H1 (cell line): ENCODE measurements around the gene GABRE.

Experiments used
- BCL11A ChIP-seq, 2 experiments: IDR thresholded peaks; one replicate each; pipeline ENCODE4 v1.6.1; 2011; ENCODE audit warnings: low read depth in 2 of 2, low read length in 2 of 2, mild to moderate bottlenecking in 2 of 2
- CHD1 ChIP-seq: IDR thresholded peaks from 2 replicates; pipeline ENCODE4 v1.6.1; 2012; ENCODE audit warnings: low read depth, low read length, improper control_type of control experiment
- EP300 ChIP-seq, 2 experiments: IDR thresholded peaks; 1 replicate in 1 of 2; 2 replicates in 1 of 2; pipeline ENCODE4 v1.6.1; 2011 to 2012; ENCODE audit warnings: low read depth in 2 of 2, low read length in 2 of 2, mild to moderate bottlenecking in 2 of 2, borderline replicate concordance in 1 of 2, inconsistent platforms in 1 of 2, moderate library complexity in 1 of 2
- JUND ChIP-seq: IDR thresholded peaks from 2 replicates; pipeline ENCODE4 v1.6.1; 2011; ENCODE audit warnings: mild to moderate bottlenecking, improper control_type of control experiment, low read length
- POLR2A ChIP-seq, 2 experiments: IDR thresholded peaks; 1 replicate in 1 of 2; 2 replicates in 1 of 2; pipeline ENCODE4 v1.6.1; 2011; ENCODE audit warnings: low read depth in 2 of 2, low read length in 2 of 2, mild to moderate bottlenecking in 2 of 2; ENCODE audit errors: control extremely low read depth in 1 of 2
- POLR2AphosphoS5 ChIP-seq: IDR thresholded peaks from 2 replicates; pipeline ENCODE4 v1.6.1; 2011; ENCODE audit warnings: low read depth, low read length
- TF ChIP-seq, protein P1 (sequence below): IDR thresholded peaks from 2 replicates; pipeline ENCODE4 v1.6.1; 2011; ENCODE audit warnings: low read depth, mild to moderate bottlenecking, low read length; ENCODE audit not compliant: insufficient read depth
- TF ChIP-seq, protein P2 (sequence below), 3 experiments: IDR thresholded peaks; 1 replicate in 2 of 3; 2 replicates in 1 of 3; pipeline versions ENCODE4 v1.5.1 to v1.6.1; 2011; ENCODE audit warnings: low read length in 3 of 3, mild to moderate bottlenecking in 3 of 3, inconsistent platforms in 2 of 3, low read depth in 1 of 3, moderate library complexity in 1 of 3; ENCODE audit not compliant: insufficient read depth in 1 of 3; ENCODE audit errors: control extremely low read depth in 1 of 3
- TF ChIP-seq, protein P3 (sequence below): IDR thresholded peaks from 2 replicates; pipeline ENCODE4 v1.6.1; 2012; ENCODE audit warnings: low read length, inconsistent platforms
- TF ChIP-seq, protein P4 (sequence below): IDR thresholded peaks from 2 replicates; pipeline ENCODE4 v1.6.1; 2012; ENCODE audit warnings: inconsistent platforms

DNA sequence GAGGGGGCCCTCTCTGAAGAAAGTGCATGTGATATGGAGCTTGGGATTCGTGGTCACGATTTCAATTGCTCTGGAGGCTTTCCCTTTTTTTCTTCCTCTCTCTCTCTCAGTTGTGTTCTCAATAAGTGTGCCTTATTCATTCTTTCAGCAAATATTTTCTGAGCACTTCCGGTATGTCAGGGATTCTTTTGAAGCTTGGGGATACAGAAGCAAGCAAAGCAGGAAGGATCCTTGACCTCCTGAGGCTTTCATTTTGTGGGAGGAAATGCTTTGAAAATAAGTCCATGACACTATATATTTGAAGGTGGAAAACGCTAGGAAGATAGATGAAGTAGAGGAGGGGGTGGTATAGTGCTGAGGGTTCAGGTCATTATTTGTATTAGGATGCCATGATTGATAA, 12.6 kb upstream of the GABRE start:
- TF ChIP-seq, protein P1, sequence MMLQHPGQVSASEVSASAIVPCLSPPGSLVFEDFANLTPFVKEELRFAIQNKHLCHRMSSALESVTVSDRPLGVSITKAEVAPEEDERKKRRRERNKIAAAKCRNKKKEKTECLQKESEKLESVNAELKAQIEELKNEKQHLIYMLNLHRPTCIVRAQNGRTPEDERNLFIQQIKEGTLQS, result no peak
- TF ChIP-seq CHD1 (no peak), EP300 (IDR thresholded peaks at IDR 0.05; ENCODE audit: borderline replicate concordance in 1 of 2, low read depth in 2 of 2, low read length in 2 of 2) (no peak), JUND (no peak), BCL11A (IDR thresholded peaks at IDR 0.05; ENCODE audit: low read depth in 2 of 2, low read length in 2 of 2) (no peak), POLR2AphosphoS5 (no peak), POLR2A (IDR thresholded peaks at IDR 0.05; ENCODE audit: control extremely low read depth in 1 of 2, low read depth in 2 of 2, low read length in 2 of 2) (no peak)
- TF ChIP-seq, protein P2, sequence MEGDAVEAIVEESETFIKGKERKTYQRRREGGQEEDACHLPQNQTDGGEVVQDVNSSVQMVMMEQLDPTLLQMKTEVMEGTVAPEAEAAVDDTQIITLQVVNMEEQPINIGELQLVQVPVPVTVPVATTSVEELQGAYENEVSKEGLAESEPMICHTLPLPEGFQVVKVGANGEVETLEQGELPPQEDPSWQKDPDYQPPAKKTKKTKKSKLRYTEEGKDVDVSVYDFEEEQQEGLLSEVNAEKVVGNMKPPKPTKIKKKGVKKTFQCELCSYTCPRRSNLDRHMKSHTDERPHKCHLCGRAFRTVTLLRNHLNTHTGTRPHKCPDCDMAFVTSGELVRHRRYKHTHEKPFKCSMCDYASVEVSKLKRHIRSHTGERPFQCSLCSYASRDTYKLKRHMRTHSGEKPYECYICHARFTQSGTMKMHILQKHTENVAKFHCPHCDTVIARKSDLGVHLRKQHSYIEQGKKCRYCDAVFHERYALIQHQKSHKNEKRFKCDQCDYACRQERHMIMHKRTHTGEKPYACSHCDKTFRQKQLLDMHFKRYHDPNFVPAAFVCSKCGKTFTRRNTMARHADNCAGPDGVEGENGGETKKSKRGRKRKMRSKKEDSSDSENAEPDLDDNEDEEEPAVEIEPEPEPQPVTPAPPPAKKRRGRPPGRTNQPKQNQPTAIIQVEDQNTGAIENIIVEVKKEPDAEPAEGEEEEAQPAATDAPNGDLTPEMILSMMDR (IDR thresholded peaks at IDR 0.05; ENCODE audit: control extremely low read depth in 1 of 3, insufficient read depth in 1 of 3, low read depth in 1 of 3, low read length in 3 of 3), result no peak
- TF ChIP-seq, protein P3, sequence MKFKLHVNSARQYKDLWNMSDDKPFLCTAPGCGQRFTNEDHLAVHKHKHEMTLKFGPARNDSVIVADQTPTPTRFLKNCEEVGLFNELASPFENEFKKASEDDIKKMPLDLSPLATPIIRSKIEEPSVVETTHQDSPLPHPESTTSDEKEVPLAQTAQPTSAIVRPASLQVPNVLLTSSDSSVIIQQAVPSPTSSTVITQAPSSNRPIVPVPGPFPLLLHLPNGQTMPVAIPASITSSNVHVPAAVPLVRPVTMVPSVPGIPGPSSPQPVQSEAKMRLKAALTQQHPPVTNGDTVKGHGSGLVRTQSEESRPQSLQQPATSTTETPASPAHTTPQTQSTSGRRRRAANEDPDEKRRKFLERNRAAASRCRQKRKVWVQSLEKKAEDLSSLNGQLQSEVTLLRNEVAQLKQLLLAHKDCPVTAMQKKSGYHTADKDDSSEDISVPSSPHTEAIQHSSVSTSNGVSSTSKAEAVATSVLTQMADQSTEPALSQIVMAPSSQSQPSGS, result no peak
- TF ChIP-seq, protein P4, sequence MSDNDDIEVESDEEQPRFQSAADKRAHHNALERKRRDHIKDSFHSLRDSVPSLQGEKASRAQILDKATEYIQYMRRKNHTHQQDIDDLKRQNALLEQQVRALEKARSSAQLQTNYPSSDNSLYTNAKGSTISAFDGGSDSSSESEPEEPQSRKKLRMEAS, result no peak
